K562 (cell line): ENCODE measurements around the gene ANKS1A. TPM values are rescaled to one million over a fixed set of nuclear protein-coding genes. Genes with fewer than 3 reads are reported as not detected.

Source experiments
- ATAC-seq: fragments of 200-7000 bp; cut with Tn5 transposase; 3 replicates; pipeline ENCODE4 v1.9.1; 2020; ENCODE audit warnings: moderate library complexity
- BruUV-seq: library from RNA; stranded (reverse); fragments of 400-500 nt; replicated peaks from 2 replicates; lab custom pipeline; 2021; lab: Mats Ljungman, UMichigan
- CTCF ChIA-PET: fragments of 300-600 bp; formaldehyde crosslinking; extraction: SDS; loops from one replicate; lab custom pipeline; 2021; ENCODE audit warnings: low intra/inter-chr PET ratio; lab: Yijun Ruan, JAX
- POLR2A ChIA-PET: fragments of 300-600, 350-650 bp; sonication (Branson Sonifier 250); formaldehyde crosslinking; extraction: SDS; loops from one replicate; lab custom pipeline; 2021; ENCODE audit warnings: antibody characterized with exemption, inconsistent platforms; lab: Yijun Ruan, JAX
- DNase-seq, 4 experiments: peaks; one replicate each; pipeline versions ENCODE4 v3.0.0 to v3.0.0-alpha.2; 2011 to 2018; ENCODE audit warnings: low spot score in 3 of 4, mixed read lengths in 3 of 4; ENCODE audit errors: extremely low read depth in 1 of 4
- FAIRE-seq: peaks from 2 replicates; lab custom pipeline; 2011; peaks lifted over from hg19 to GRCh38; lab: Jason Lieb, UNC
- H2AFZ ChIP-seq: 2 replicates; pipeline ENCODE4 v1.6.0; 2011; ENCODE audit warnings: low read depth, low read length, control low read depth, inconsistent platforms
- H3K27ac ChIP-seq: fragments of 200-600 bp; 3 replicates; pipeline ENCODE4 v1.8.0; 2011; ENCODE audit warnings: low read depth, mild to moderate bottlenecking, control low read depth, inconsistent platforms, low read length, moderate library complexity, mixed read lengths; ENCODE audit errors: extremely low read depth
- H3K27me3 ChIP-seq, 2 experiments: fragments of 300-600 bp in 1 of 2; 2 replicates in 1 of 2; 3 replicates in 1 of 2; pipeline versions ENCODE4 v1.6.0 to v1.8.0; 2011; ENCODE audit warnings: inconsistent platforms in 2 of 2, low read length in 2 of 2, mild to moderate bottlenecking in 1 of 2, mixed read lengths in 1 of 2, moderate library complexity in 1 of 2; ENCODE audit not compliant: control insufficient read depth in 2 of 2, insufficient read depth in 2 of 2
- H3K36me3 ChIP-seq: fragments of 300-600 bp; 3 replicates; pipeline ENCODE4 v1.8.0; 2011; ENCODE audit warnings: mild to moderate bottlenecking, low read length, inconsistent platforms; ENCODE audit not compliant: control insufficient read depth, insufficient read depth
- H3K4me1 ChIP-seq, 2 experiments: fragments of 200-600 bp in 1 of 2; replicated peaks in 1 of 2; 2 replicates in 1 of 2; 3 replicates in 1 of 2; pipeline versions ENCODE4 v1.5.1 to v1.8.0; 2011; ENCODE audit warnings: inconsistent platforms in 2 of 2, low read length in 2 of 2, mild to moderate bottlenecking in 1 of 2, mixed read lengths in 1 of 2, moderate library complexity in 1 of 2; ENCODE audit not compliant: control insufficient read depth in 2 of 2, insufficient read depth in 2 of 2
- H3K4me2 ChIP-seq: 2 replicates; pipeline ENCODE4 v1.6.1; 2011; ENCODE audit warnings: low read length, control low read depth, inconsistent platforms, mixed read lengths; ENCODE audit not compliant: insufficient read depth
- H3K4me3 ChIP-seq: fragments of 200-600 bp; sonication (generic), shearing (Covaris generic); 2 replicates; pipeline ENCODE4 v1.5.1; 2016; ENCODE audit warnings: control low read depth, inconsistent platforms
- H3K79me2 ChIP-seq: fragments of 200-600 bp; 3 replicates; pipeline ENCODE4 v1.8.0; 2011; ENCODE audit warnings: low read length, inconsistent platforms; ENCODE audit not compliant: control insufficient read depth, insufficient read depth
- H3K9ac ChIP-seq, 2 experiments: 2 replicates each; pipeline versions ENCODE4 v1.6.0 to v1.6.1; 2011; ENCODE audit warnings: low read depth in 2 of 2, low read length in 2 of 2, control low read depth in 1 of 2, inconsistent platforms in 1 of 2, mild to moderate bottlenecking in 1 of 2, mixed read lengths in 1 of 2; ENCODE audit not compliant: insufficient read depth in 1 of 2
- H3K9me1 ChIP-seq: one replicate; pipeline ENCODE4 v1.6.0; 2011; ENCODE audit warnings: inconsistent platforms, mild to moderate bottlenecking, low read length, moderate library complexity; ENCODE audit not compliant: control insufficient read depth, insufficient read depth
- H3K9me3 ChIP-seq: replicated peaks from 2 replicates; pipeline ENCODE4 v1.5.1; 2011; ENCODE audit warnings: low read depth, low read length, inconsistent platforms; ENCODE audit not compliant: control insufficient read depth, insufficient read depth
- H4K20me1 ChIP-seq: replicated peaks from 2 replicates; pipeline ENCODE4 v1.6.1; 2011; ENCODE audit warnings: low read length, inconsistent platforms, mixed read lengths; ENCODE audit not compliant: control insufficient read depth, insufficient read depth
- GABPB1 ChIP-seq: sonication (generic); formaldehyde crosslinking; IDR thresholded peaks from 2 replicates; pipeline ENCODE4 v1.8.0; 2022; ENCODE audit warnings: mild to moderate bottlenecking, missing genetic modification reagents
- WGBS: fragments of 100-300 bp; shearing (Covaris generic); methylation state at CpG from one replicate; pipeline ENCODE4 v1.1.6; 2016; ENCODE audit warnings: low coverage, mixed read lengths; ENCODE audit not compliant: insufficient coverage; ENCODE audit errors: missing lambda C conversion rate; 5-methylcytosine and 5-hydroxymethylcytosine counted together
- in situ Hi-C: fragments of 300-500 bp; cut with MboI; formaldehyde crosslinking; loops from 4 replicates; pipeline ENCODE4 v1.15.0; 2018; ENCODE audit warnings: inconsistent platforms, mixed read lengths
- intact Hi-C: fragments of 100-400 bp; cut with micrococcal nuclease; formaldehyde crosslinking; loops from 2 replicates; pipeline ENCODE4 v1.14.2; 2022
- polyA plus RNA-seq, 8 experiments: library from polyadenylated mRNA; depleted of rRNA in 4 of 8; stranded (reverse) in 5 of 8; unstranded in 3 of 8; fragments of >200 nt; fragmentation: Nextera tagmentation in 2 of 8; fragmentation: Illumina TruSeq in 1 of 8; extraction: Ambion mirVana in 2 of 8; extraction: Trizol in 1 of 8; gene quantifications; 2 replicates each; pipeline versions ENCODE4 v1.2.1 to v1.2.3, GENCODE V29; 2011 to 2014; ENCODE audit warnings: inconsistent platforms in 1 of 8, missing spikeins in 1 of 8
- total RNA-seq, 7 experiments: library from RNA; depleted of rRNA in 6 of 7; stranded (reverse); fragments of >200 nt in 6 of 7; fragmentation: Illumina TruSeq in 2 of 7; extraction: Trizol in 2 of 7; gene quantifications; 2 replicates each; pipeline versions ENCODE4 v1.2.1 to v1.2.3, GENCODE V29; 2011 to 2021; ENCODE audit warnings: low replicate concordance in 1 of 7
- TF ChIP-seq, protein P1 (sequence below), 2 experiments: IDR thresholded peaks in 1 of 2; conservative IDR thresholded peaks in 1 of 2; 2 replicates each; pipeline ENCODE4 v1.6.1; 2016; ENCODE audit warnings: low read depth in 2 of 2, mild to moderate bottlenecking in 1 of 2, missing compliant biosample characterization in 1 of 2, missing genetic modification characterization in 1 of 2, moderate library complexity in 1 of 2
- TF ChIP-seq, protein P2 (sequence below): fragments of 450-650 bp; IDR thresholded peaks from 2 replicates; pipeline ENCODE4 v1.6.1; 2017; ENCODE audit warnings: antibody characterized with exemption

ANKS1A gene
- total and polyA plus RNA-seq, 9 of the 15 experiments (the other 6 are each of a cell fraction or from before 2014, with no cell fraction given): 1.1 to 13.8 (median 5.3) TPM

DNA sequence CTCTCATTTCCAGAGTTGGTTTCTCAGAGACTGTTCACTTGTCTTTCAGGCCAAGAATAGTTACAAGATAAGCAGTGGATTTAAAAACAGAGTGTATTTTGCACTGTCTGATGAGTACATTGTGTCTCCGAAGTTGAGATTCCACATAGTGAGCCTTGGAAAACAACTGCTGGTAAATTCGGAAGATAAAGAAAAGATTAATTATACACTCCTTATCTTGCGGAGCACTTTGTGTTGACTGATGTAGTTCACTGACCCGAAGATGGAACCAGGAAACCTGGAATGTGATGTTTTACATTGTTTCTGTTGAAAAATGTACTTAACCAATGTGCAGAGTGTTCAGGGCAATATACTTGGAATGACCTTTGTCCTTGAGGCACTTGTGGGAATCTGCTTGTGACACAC is 51.0 kb downstream of the ANKS1A start:
- 33% methylated on average over 4 of the region's 4 CpGs for WGBS
- H3K9me1 ChIP-seq: no peaks in the 10 kb centered on the region
- ChIA-PET POLR2A (no interaction called here), CTCF (no interaction called here)
- no peak overlapping the region for H3K4me2 ChIP-seq
- no TSS peak for BruUV-seq
- H3K27ac ChIP-seq: no peak overlapping the region
- no peaks in the 10 kb centered on the region for H3K79me2 ChIP-seq
- H3K36me3 ChIP-seq: no peaks in the 10 kb centered on the region
- no peak overlapping the region for H2AFZ ChIP-seq
- no peak overlapping the region for H3K4me3 ChIP-seq
- in situ Hi-C loops (no loop called here), intact Hi-C loops (no loop called here)
- H3K27me3 ChIP-seq: no peaks in the 10 kb centered on the region
- TF ChIP-seq GABPB1 (CRISPR knock-in tag): 0 out of 2 replicates have a peak, but pooled peaks have one; percentile 20
- TF ChIP-seq, protein P1, sequence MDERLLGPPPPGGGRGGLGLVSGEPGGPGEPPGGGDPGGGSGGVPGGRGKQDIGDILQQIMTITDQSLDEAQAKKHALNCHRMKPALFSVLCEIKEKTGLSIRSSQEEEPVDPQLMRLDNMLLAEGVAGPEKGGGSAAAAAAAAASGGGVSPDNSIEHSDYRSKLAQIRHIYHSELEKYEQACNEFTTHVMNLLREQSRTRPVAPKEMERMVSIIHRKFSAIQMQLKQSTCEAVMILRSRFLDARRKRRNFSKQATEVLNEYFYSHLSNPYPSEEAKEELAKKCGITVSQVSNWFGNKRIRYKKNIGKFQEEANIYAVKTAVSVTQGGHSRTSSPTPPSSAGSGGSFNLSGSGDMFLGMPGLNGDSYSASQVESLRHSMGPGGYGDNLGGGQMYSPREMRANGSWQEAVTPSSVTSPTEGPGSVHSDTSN (CRISPR knock-in tag; IDR thresholded peaks at IDR 0.05; ENCODE audit: low read depth): no peak
- TF ChIP-seq, protein P1 (tag; conservative IDR thresholded peaks at IDR 0.05; ENCODE audit: low read depth): peak; percentile 30; the same call in 1 of the 2 replicates
- TF ChIP-seq, protein P2, sequence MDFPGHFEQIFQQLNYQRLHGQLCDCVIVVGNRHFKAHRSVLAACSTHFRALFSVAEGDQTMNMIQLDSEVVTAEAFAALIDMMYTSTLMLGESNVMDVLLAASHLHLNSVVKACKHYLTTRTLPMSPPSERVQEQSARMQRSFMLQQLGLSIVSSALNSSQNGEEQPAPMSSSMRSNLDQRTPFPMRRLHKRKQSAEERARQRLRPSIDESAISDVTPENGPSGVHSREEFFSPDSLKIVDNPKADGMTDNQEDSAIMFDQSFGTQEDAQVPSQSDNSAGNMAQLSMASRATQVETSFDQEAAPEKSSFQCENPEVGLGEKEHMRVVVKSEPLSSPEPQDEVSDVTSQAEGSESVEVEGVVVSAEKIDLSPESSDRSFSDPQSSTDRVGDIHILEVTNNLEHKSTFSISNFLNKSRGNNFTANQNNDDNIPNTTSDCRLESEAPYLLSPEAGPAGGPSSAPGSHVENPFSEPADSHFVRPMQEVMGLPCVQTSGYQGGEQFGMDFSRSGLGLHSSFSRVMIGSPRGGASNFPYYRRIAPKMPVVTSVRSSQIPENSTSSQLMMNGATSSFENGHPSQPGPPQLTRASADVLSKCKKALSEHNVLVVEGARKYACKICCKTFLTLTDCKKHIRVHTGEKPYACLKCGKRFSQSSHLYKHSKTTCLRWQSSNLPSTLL: no peak
- H3K9me3 ChIP-seq: no peaks in the 10 kb centered on the region
- no peaks in the 10 kb centered on the region for H4K20me1 ChIP-seq
- DNase-seq (no peak), ATAC-seq (no peak; the same call in 2 of the 3 replicates), FAIRE-seq (peak; percentile 35)
- no peak overlapping the region for H3K9ac ChIP-seq
- H3K4me1 ChIP-seq: peaks cover 3 to 8% of the 10 kb centered on the region in 2 experiments; a peak in 2 of 5 replicates
